GM19395 (cell line): Measurements from ENCODE around the gene PRIM2.
"Not testable (repeated sequence)": the region's sequence is repeated elsewhere in the genome, so short reads cannot be mapped to it uniquely, and the experiment has no call there.

Experiments used
- ATAC-seq: cut with Tn5 transposase; IDR thresholded peaks from one replicate; pipeline ENCODE4 v1.9.1; 2021; ENCODE audit warnings: mild to moderate bottlenecking, moderate library complexity; ENCODE audit not compliant: unreplicated experiment

Gene PRIM2

DNA sequence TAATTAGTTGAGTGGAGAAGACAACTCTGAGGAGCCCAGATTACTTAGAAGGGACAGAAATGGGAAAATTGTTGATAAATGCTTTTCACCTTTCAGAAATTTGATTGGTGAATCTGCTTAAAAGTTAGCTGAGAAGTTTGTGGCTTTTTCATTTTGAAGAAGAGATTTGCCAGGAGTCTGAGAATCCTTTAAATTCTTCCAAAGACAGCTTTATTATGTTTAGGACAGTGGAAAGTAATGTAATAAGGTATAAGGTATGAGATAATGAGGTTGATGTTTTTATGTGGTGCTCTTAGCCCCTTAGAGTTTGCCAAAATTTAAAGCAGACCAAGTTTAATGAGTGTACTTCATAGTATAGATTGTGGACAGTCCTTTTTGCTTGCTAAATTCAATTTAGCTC lies 42.3 kb downstream of the PRIM2 start:
- not testable (repeated sequence) for ATAC-seq

DNA sequence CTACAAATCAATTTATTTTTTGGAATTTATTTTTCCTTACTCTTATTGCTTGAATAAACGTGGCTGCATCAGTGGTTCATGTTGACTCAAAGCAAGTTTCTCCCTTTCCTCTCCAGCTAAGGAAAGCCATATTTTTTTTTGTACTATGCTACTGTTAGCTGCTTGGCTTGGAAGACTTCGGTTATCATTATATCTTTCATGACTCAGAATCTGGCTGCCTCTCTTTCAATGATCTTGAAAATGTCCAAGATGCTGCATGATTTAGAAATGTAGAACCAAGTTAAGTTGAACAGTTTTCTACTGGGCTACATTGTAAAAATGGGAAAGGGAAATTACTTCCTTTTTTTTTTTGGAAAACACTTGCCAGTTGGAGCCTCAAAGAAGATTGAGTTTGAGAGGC lies 44.9 kb downstream of the PRIM2 start:
- not testable (repeated sequence) for ATAC-seq

DNA sequence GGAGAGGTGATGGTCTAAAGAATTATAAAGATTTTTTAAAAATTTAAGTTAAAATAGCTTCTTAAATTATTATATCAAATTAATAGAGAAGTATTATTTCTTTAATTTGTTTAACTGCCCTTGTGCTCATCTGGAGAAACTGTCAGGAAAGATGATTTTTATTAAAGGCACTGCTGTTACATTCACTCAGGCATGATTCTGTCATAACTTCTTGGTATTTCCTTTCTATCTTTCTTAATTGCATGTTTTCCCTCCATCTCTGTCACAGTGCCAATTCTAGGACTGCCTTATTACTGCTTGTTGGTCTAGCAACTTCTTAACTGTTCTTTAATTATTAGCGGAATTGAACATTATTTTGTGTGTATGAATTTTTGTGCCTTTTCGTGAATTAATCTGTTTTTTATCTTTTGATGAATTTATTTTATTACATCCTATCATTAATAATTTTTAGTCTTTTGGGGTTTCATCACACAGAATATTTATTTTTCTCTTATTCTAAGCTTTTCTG lies 47.7 kb downstream of the PRIM2 start:
- ATAC-seq, result not testable (repeated sequence)

DNA sequence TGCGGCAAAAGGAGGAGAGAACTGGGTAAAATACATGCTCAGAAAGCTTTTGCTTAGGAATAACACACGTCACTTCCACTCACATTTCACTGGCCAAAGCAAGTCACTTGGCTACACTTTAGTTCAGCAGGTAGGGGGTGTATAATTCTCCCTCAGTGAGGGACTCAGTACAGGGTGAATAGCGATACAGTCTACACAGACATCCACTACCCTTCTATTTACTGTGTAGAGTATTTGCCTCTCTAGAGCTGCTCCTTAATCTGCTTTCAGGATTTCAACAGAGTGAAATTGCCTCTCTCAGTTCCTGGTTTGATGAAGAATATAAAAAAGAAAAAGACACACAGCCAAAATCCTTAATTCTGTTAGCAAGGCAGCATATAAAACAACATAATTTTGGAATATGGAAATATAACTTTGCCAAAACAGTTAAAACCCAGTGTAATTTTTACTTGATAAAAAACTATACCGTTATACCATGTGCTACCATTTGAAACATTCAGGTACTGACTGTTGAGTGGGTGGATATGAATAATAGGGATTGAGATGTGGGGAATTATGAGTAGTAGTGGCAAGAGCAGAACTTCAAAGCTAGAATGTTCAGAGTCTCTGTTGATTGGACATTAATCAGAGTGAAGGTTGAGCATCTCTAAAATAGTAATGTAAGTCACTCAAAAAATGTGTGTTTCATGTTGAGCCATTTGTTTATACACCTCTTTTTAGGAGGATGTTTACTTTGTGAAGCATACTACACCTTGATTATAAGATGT lies 51.7 kb downstream of the PRIM2 start:
- not testable (repeated sequence) for ATAC-seq

DNA sequence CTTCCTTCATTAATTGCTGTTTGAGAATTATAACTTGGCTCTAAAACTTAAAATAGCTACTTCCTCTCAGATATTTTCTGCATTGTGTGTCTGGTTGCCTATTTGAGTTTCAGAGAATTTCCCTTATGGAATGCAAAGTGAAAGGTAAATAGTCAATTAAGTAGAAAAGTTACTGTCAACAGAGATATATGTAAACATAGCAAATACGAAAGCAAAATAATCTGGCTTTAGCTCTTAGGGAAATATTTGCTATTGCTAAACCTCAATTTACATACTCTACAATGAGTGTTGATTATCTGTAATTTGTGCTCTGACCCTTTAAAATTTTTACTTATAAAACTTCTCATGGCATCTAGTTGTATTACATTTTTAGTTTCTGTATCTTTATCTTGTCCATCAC lies 54.3 kb downstream of the PRIM2 start:
- ATAC-seq, result not testable (repeated sequence)

DNA sequence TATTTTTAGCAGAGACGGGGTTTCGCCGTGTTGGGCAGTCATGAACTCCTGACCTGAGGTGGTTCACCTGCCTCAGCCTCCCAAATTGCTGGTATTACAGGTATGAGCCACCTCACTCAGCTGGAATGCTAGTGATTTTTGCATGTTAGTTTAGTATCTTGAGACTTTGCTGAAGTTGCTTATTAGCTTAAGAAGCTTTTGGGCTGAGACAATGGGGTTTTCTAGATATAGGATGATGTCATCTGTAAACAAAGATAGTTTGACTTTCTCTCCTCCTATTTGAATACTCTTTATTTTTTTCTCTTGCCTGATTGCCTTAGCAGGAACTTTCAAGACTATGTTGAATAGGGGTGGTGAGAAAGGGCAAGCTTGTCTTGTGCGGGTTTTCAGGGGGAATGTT lies 57.3 kb downstream of the PRIM2 start:
- not testable (repeated sequence) for ATAC-seq

DNA sequence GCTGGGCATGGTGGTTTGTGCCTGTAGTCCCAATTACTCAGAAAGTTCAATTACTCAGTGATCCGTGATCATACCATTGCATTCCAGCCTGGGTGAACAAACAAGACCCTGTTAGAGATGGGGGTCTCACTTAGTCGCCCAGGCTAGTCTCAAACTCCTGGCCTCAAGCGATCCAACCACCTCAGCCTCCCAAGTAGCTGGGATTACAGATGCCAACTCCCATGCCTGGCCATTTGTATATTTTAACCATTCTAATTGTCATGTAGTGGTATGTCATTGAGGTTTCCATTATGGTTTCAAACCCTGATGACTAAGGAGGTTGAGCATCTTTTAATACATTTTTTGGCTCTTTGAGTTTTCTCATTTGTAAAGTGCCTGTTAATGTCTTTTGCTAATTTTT lies 58.7 kb downstream of the PRIM2 start:
- not testable (repeated sequence) for ATAC-seq

DNA sequence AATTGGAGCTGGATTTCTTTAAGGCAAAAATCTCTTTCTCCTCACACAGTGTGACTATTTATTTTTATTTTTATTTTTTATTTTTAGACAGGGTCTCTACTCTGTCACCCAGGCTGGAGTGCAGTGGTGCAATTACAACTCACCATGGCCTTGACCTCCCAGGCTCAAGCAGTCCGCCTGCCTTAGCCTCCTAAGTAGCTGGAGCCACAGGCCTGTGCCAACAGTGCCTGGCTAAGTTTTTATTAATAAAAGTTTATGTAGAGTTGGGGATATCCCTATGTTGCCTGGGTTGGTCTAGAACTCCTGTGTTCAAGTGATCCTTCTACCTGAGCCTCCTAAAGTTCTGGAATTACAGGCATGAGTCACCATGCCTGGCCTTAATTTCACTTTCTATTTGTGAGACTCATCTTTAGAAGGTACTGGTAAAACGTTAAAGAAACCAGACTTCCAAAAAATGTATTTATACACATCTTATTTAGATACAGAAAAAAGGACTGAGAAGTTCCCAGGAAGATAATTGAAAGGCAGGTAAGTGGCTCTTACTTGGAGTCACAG lies 71.7 kb downstream of the PRIM2 start:
- peak; percentile 58 for ATAC-seq

DNA sequence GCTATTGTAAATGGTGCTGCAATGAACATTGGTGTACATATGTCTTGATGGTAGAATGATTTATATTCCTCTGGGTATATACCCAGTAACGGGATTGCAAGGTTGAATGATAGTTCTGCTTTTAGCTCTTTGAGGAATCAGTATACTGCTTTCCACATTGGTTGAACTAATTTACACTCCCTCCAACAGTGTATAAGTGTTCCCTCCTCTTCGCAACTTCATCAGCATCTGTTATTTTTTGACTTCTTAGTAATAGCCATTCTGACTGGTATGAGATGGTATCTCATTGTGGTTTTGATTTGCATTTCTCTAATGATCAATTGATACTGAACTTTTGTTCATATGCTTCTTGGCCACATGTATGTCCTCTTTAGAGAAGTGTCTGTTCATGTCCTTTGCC lies 73.4 kb downstream of the PRIM2 start:
- ATAC-seq, result not testable (repeated sequence)

DNA sequence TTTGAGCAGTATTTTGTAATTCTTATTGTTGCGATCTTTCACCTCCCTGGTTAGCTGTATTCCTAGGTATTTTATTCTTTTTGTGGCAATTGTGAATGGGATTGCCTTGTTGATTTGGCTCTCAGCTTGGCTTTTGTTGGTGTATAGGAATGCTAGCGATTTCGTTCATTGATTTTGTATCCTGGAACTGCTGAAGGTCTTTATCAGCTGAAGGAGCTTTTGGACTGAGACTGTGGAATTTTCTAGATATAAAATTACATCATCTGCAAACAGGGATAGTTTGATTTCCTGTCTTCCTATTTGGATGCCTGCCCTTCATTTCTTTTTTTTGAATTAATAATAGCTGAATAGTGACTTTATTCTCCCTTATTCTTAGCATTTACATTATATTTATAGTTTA lies 74.6 kb downstream of the PRIM2 start:
- not testable (repeated sequence) for ATAC-seq

DNA sequence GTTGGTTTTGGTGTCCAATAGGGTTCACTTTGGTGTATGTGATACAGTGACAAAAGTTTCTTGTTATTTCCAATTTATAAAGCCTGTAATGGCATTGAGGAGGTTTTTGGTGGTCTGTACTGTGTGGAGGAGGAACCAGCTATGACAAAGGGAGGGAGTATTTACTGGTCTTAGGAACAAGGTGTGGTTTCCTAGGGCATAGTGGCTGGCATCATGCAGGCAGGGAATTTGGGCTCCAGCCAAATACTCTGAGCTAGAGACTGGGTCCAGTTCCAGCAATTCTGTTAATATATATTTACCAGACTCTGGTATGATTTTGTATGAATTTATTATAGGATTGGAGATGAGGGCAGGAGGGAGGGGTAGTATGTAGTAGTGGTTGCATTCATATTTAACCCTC lies 101.9 kb downstream of the PRIM2 start:
- ATAC-seq, result not testable (repeated sequence)

DNA sequence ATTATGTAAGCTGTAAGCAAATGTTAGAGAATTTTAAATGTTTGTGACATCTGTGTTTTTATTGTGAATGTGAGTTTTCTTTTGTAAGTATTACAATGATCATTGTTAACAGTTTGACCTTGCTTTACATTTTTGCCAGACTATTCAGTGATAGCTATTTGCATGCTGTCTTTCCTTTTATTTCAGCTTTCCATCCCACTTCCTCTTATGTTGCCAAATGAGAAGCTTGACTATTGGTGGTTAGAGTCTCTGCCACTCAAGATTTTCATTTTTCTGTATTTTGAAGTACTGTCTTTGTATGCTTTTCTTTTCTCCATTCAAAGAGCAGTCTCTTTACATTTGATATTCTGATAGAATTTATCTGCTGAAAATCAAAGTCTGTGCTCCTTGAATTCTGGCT lies 104.1 kb downstream of the PRIM2 start:
- ATAC-seq, result peak; percentile 54

DNA sequence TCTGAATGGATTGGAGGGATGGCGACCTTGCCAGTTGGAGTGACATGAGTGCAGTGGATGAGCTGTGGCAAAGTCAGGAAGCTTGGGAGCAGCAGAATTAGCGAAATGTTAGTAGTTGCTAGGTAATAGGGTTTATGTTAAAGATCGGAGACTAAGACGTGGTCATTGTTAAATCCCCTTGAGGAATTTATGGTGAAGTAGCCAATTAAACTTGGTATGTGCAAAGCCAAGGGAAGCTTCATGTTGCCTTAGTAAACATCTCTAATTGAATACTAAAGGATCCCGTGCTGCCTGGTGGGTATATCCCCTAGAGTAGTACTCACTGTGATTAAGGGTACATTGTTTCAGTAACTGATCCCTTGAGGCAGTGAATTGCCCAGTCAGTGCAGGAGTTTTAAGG lies 106.0 kb downstream of the PRIM2 start:
- ATAC-seq, result no peak

DNA sequence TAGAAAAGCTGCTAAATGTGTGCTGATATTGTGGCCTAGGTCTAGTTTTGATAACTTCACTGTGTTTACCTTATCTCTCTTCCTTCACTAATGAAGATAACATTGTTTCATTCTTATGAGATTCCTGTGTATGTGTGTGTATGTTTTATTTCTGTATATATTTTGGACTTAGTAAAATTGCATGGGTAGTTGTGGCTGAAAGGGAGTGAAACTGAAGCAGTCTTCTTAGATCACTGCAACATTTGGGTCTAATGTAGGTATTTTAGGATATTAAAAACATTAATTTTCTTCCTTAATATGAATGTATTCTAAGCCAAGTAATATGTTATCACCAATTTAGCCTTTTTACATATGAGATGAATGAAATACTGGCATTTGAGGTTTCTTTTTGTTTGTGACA lies 114.3 kb downstream of the PRIM2 start:
- ATAC-seq, result not testable (repeated sequence)

DNA sequence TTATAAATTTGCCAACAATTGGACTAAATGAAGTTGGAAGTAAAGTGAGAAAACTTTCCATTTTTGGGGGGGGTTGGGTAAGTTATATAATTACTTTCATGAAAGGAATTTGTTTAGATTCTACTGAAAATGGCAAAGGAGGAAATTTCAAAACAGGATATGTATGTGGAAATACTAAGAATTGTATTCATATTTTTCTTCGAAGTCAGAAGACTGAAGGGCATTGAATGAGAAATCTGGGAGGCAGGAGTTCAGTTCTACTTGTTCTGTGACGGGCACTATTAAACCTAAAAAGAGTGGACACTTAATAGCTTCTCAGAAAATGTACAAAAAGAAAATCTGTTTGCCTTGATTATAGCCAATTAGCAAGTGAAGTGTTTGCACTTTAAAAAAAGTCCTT lies 114.7 kb downstream of the PRIM2 start:
- no peak for ATAC-seq

DNA sequence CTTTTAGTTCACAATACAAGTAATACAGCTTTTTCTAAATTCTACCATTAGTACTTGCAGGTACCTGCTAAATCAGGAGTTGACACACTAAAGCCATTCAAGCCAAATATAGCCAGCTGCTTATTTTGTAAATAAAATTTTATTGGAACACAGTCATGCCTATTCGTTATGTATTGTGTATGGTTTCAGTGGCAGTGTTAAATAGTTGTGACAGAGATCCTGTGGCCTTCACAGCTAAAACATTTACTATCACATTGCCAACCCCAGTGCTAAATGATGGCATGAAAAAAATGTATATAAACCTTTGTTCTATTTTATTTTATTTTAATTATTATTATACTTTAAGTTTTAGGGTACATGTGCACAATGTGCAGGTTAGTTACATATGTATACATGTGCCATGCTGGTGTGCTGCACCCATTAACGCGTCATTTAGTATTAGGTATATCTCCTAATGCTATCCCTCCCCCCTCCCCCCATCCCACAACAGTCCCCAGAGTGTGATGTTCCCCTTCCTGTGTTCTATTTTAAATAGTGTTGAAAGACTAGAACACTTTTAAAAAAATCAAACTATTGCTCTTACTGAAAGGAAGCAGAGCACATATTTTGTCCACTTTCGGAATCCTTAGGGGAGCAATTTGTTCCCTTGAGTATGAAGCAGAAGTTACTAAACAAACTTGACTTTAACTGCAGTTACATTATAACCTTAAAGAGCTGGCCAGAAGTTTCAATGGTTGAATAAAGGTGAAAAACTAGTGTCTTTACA lies 115.7 kb downstream of the PRIM2 start:
- ATAC-seq, result peak; percentile 69

DNA sequence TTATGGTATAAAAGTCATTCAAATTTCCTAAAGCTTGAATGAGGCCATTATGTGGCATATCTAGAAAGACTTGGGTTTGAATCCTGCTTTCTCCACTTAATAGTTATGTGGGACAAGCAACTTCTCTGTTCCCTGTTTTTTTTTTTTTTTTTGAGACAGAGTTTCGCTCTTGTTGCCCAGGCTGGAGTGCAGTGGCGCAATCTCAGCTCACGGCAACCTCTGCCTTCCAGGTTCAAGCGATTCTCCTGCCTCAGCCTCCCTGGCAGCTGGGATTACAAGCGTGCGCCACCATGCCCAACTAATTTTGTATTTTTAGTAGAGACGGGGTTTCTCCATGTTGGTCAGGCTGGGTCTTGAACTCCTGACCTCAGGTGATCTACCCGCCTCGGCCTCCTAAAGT lies 116.4 kb downstream of the PRIM2 start:
- not testable (repeated sequence) for ATAC-seq

DNA sequence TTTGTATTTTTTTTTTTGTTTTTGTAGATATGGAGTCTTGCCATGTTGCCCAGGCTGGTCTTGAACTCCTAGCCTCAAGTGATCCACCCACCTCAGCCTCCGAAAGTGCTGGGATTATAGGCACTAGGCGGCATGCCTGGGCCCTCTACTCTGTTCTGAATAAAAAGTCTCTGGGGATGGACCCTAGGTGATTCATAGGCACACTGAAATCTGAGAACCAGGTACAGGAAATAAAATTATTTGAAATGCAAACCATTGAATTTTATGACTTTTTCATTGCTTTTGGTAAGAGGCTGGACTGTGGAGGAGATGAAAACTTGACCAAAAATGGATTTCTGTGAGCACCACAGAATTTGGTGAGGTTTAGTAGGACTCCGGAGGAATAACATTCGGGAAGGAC lies 117.5 kb downstream of the PRIM2 start:
- ATAC-seq, result no peak

DNA sequence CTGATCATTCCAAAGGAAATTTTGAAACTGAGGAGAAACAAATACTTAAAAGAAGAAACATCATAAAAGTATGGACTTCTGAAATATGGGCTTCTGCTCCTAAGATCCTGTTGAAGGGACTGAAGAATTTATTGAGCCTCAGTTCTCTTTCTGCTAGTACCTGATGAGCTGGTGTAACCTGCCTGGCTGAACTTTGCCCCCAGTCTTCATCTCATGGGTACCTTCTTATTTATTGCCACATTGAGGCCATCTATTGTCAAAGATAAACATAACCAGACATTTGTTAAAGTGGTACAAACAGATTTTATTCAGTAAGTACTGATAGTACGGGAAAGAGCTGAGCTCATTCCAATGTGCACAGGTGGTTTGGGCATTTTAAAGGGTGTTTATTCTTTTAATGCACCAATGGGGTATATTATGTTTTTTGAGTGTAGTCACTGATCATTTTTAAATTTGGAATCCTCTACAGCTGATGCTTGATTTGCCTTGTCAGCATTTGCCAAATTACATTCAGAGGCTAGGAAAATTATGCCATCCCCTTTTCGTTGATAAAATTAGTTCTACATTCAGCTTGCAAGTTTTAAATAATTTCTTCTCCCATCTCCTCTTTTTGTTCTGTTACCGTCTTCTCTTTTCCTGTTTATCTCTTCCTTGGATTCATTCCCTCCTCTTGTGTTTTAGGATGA lies 118.2 kb downstream of the PRIM2 start:
- ATAC-seq, result no peak

DNA sequence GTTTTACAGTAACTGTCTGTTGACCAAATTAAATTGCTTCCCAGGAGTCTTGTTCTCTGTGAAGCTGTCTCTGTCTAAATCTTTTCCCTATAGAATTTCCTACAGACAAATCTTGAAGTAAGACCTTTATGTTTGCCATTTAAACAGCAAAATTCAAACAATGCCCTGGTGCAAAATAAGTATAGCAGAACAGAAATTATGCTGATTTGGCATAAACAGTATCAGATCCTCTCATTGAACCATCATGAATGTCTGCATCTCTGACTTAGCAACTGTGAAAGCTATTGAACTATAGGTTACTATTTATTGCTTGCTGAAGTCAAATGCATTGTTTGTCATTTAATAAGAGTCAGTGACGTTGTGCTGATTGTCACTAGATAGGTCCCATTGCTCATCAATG lies 123.3 kb downstream of the PRIM2 start:
- not testable (repeated sequence) for ATAC-seq

DNA sequence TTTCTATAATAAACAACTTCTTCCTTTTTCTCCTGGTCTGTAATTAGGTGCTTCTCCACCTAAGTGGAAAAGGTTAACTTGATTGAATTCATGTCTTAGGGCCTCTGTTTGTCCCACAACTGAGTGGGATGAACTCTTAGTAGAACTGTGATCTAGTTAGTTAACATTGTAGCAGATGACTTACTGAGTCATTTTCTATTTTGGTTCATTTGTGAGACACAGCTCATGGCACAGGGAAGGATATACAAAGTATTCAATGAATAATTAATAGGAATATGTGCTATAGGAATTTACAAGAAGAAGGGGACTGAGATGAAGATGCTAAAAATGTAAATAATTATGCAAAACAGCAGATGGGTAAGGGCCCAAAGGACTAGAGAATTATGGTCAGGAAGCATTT lies 124.7 kb downstream of the PRIM2 start:
- not testable (repeated sequence) for ATAC-seq
